GM21737 (cell line): Measurements from ENCODE around the gene CNTNAP5.

Experiments
- ATAC-seq: cut with Tn5 transposase; IDR thresholded peaks from one replicate; pipeline ENCODE4 v1.9.1; 2021; ENCODE audit warnings: mild to moderate bottlenecking, moderate library complexity; ENCODE audit not compliant: unreplicated experiment

CNTNAP5 gene

DNA sequence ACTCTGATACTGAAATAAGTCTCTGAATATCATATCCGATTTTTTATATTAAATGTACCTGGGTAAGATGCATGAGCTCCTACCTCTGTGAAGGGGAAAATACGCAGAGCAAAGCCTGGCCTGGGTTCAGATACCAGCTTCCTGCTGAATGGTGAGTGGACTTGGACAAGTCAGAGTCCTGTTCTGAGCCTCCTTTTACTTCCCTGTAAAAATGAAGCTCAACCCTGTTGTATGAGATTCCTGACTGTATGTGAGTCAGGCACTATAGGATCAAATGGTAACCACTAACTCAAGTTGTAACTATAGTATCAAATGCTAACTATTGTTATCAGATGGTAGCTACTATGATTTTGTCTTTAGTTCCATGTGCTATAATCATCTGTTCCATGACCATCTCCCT, 561.7 kb downstream of the CNTNAP5 start:
- no peak for ATAC-seq

DNA sequence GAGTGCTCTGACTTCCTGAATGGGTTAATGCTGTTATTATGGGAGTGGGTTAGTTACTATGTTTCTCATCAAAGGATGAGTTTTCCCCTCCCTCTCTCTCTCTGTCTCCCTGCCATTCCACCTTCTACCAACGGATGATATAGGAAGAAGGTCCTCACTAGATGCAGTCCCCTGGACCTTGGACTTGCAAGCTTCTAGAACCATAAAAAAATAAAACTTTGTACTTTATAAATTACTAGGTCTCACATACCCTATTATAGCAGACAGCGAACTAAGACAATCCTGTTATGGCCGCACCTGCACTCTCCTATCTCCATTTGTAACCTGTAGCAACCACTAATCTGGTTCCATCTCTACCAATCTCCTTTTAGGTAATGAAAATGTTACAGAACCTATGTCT, 564.9 kb downstream of the CNTNAP5 start:
- ATAC-seq, result no peak

DNA sequence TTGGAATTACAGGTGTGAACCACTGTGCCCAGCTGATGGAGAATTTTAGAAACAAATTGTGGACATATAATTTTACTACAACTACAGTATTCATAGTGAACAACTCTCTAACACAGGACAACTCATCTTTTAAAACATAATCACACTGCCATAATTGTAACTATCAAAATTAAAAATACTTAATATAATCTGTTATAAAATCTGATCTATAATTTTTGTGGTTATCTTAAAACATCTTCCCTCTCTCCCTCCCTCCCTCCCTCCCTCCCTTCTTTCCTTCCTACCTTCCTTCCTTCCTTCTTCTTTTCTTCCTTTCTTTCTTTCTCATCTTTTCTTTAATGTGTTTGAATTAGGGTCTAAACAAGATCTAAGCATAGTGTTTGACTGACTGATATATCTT, 577.7 kb downstream of the CNTNAP5 start:
- ATAC-seq, result no peak

DNA sequence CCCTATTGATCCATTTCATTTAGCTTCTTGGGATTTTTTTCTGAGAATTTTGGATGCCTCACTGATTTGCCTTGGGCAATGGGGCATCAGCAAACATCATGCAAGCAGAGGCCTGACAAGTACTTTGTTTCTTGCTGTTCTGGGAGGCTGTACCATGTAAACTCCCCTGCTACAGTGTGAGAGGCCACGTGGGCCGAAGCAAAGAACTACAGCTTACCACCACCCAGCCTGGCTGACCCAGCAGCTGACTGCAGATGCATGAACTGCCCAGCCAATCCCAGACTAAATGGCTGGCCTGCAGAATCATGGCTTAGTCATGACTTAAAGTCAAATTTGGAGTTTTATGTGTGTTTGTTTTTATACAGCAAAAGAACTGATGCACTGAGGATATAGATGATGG, 579.9 kb downstream of the CNTNAP5 start:
- ATAC-seq, result no peak

DNA sequence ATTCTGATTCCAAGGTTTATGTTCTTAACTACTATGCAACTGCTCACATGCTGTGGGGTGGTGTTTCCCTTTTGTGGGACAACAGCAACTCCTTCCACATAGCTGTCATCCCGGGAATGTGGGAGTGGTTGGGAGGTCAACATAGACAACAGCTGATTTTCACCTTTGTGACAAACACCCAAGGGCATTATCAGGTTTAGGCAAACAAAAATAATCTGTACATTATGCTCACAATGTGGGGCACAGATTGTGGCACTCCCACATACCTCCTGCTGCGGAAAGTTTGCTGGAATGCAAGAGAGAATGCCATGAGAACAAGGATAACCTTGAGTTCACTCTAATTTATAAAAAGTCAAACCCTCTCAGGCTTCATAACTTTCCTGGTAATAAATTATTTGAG, 582.6 kb downstream of the CNTNAP5 start:
- ATAC-seq, result no peak

DNA sequence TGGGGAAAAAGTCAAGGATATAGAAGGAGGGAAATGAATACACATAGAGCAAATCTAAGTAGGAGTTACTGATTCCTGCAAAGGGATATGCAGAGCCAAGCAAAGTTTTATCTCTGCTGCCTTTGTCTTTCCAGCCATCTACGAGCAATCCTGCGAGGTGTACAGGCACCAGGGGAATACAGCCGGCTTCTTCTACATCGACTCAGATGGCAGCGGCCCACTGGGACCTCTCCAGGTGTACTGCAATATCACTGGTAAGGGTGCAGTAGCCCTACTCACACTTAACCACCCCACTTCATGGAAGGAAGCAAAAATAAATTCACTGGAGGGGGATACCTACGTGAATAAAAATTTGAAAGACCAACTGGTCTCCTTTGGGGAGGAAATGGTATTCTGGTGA, 584.6 kb downstream of the CNTNAP5 start:
- no peak for ATAC-seq

DNA sequence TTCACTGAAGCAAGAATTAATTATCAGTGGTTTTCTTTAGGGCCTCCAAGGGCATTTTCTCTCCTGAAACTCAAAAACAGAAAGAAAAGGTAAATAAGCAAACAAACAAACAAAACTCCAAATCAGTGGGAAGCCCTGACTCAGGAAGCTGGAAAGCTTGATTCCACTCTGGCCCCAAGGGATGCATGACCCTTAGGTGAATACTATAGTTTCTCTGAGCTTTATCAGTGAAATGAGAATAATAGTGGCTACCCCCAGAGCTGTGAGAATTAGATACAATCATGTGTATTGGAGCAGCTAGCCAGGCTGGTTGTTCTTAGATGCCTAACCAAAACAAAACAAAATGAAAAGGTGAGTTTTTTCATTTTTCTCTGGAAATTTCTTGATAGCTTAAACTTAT, 585.1 kb downstream of the CNTNAP5 start:
- no peak for ATAC-seq

DNA sequence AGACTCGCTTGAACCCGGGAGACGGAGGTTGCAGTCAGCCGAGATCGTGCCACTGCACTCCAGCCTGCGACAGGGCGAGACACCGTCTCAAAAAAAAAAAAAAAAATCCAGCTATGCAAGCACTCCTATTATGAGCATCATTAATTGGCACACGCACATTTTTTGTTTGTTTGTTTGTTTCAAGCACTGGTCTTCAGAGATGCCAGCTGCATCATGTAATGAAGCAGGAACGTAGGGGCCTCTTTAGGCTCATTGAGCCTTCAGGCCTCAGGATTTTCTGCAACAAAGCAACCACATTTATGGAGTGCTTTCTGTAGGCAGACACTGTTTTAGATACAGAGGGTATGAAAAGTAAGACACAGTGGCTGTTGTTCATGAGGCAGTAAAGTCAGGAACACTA, 585.8 kb downstream of the CNTNAP5 start:
- no peak for ATAC-seq

DNA sequence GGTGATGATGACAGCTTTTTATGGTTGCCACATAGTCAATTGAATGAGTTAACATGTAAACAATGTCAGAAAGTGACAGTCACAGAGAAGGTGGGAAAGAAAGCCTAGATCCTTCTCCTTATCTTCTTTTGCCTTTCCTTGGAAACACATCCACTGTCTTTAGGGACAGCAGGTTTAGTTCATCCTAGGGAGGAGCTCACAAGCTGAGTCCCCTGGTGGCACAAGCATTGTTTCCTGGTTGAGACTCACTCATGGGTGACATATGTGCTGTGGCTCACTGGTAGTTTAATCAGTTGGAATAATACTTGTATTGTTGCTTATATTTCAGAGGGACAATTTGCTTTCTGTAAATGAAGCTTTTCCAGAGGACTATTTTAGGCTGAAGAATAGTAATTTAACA, 598.5 kb downstream of the CNTNAP5 start:
- no peak for ATAC-seq

DNA sequence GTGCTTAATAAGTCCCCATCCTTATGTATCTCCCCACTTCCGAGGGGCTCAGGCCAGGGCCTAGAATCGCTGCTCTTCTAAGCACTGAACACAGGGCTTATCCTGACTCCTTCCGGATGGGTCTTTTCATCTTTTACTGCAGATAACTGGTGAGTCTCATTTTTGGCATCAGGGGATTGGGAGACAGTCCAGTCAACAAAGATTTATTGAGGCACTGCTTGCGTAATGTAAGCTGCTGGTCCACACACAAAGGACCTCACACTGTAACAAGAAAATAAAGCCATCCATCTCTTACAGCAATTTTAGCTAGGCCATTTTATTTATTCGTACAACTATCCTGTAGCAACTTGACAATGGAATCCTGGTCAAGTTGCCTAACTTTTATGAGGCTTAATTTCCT, 600.5 kb downstream of the CNTNAP5 start:
- ATAC-seq, result no peak

DNA sequence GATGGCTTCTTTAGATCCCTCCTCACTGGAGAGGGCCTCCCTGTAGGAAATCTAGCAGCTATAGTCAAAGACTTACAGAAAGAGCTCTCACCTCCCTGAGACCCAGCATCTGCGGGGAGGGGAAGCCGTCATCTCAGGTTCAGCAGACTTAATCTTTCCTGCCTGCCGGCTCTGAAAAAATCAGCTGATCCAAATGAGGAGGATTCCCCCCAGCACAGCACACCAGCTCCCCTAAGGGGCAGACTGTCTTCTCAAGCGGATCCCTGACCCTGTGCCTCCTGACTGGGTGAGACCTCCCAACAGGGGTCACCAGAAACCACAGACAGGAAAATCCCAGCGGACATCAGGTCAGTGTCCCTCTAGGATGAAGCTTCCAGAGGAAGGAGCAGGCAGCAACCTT, 601.9 kb downstream of the CNTNAP5 start:
- ATAC-seq, result no peak

DNA sequence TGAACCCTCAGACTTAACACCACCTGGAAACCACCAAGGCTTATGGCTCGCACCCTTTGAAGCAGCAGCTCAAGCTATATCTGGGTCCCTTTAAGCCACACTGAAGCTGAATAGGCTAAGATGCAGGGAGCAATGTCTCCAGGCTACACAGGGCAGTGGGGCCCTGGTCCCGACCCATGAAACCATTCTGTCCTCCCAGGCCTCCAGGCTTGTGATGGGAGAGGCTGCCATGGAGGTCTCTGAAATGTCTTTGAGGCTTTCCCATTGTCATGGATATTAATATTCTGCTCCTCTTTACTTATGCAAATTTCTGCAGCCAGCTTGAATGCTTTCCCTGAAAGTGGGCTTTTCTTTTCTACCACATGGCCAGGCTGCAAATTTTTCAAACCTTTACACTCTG, 608.7 kb downstream of the CNTNAP5 start:
- no peak for ATAC-seq

DNA sequence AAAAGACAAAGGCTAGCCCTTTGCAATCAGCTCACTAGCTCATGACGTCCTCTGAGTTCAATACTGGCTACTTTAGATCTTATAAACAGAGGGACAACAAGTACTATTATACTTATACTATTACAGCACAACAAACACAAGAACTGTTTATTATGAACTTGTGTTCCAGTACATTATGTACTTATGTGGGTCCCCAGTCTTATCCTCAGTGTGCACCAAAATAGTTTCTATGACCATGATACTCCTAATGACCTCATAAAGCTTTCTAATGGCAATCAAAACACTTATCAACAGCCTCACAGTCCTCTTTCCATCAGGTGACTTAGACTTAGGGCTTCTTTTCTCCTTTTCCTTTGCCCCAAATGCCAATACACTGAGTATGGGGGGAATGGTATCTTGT, 614.4 kb downstream of the CNTNAP5 start:
- no peak for ATAC-seq

DNA sequence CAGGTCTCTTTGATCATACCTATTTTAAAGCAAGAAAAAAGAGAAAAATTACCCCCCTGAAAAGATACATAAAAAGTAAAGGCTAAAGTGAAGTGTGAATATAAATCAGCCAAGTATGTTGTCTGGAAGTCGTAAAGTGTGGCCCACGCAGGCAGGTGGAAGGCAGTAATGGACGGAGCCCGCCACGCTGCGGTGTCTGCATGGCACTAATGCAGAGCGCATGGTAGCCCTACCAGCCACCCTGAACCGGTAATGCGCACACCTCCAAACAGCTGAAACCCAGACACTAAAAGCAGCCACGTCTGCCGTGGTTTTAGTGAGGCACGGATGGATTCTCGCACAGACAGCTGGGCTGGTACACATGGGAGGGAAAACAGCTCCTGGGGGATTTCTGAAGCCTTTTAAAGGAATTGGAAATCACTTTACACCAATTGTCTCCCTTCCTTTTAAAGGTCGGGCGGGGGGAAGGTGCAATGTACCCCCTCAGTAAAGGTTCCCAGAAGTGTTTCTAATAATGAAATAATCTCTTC, 615.2 kb downstream of the CNTNAP5 start:
- ATAC-seq, result no peak

DNA sequence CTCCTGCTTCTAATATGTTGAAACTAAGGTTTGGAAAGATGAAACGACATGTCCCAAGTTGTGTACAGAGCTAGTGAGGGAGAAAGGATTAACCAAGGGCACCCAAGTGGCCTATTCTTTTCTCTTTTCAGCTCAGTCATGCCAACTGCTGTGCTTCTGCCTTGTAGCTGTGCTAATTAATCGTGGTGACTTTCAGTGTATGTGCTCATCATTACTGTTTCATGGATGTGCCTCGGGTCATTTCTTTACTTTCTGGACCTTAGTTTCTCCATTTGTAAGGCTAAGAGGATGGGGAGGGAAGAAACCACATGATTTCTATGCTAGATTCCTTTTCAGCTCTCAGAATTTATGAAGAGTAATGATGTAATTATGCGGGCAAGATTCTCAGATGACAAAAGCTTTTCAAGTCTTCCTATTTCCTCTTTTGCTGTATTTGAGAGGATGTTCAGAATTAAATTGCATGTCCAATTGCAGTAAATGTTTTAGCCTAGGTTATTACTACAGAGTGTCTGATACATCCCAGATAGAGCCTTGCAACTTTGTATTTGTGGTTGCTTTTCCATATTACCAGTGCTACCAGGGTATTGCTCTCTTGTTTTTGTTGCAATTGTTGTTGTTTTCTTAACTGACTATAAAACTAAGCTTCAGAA, 621.2 kb downstream of the CNTNAP5 start:
- ATAC-seq, result no peak

DNA sequence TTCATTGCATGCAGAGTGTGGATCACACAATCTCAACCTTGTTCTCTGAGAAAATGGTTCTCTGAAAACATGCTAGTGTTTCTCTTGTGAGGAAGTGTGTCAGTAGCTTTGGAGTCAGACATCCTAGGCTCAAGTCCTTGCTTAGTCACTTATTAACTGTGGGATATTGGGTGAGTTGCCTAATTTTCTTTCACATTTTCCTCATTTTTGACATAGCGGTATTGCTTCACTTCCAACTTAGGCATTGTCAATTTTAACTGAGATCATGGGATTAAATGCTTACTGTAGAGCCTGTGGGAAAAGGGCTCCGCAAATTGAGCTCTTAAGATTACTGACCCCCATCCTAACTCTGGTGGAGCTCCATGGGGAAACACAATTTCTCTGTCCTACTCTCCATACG, 622.2 kb downstream of the CNTNAP5 start:
- no peak for ATAC-seq

DNA sequence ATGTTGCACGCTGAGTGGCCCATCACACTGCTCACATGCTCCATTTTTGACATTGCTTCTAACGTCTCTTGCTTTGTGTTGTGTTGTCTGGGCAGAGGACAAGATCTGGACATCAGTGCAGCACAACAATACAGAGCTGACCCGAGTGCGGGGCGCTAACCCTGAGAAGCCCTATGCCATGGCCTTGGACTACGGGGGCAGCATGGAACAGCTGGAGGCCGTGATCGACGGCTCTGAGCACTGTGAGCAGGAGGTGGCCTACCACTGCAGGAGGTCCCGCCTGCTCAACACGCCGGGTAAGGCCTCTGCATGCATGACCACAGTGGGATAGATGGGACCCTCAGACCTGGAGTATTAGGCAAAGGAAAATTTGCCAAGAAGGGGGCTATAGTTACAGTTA, 622.6 kb downstream of the CNTNAP5 start:
- no peak for ATAC-seq

DNA sequence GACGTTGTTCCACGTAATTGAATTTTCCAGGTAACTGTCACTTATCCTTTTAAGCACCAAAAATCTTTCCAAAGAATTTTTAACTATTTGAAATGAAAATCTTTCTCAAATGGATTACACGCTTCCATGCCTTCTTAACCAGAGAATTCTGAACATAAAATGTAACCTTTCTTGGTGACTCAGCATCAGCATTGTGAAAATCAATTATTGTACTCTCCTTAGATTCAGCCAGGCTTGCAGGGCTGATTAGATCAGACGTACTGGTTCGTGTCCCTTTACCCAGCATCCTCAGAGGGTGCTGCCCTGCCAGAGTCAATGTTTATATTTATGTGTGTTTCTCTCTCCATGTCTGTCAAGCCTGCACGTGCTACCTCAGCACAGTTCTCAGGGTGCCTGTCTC, 623.9 kb downstream of the CNTNAP5 start:
- no peak for ATAC-seq

DNA sequence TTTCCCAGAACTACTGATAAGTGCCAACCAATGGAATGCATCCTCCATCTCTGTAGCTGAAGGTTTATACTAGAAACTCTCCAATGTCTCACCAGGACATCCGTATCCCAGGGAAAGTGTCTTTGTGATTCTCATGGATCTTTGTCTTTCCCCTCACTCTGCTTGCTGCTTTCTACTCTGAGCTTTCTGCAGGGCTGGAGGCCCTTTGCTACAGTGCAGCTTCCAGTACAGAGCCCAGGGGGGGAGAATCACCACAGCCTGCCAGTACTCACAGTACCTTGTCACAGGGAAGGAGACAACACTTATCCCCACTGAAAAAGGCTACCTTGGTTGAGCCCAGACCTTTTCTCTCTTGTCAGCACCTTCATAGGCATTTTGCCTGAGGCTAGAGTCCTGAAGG, 627.0 kb downstream of the CNTNAP5 start:
- ATAC-seq, result no peak

DNA sequence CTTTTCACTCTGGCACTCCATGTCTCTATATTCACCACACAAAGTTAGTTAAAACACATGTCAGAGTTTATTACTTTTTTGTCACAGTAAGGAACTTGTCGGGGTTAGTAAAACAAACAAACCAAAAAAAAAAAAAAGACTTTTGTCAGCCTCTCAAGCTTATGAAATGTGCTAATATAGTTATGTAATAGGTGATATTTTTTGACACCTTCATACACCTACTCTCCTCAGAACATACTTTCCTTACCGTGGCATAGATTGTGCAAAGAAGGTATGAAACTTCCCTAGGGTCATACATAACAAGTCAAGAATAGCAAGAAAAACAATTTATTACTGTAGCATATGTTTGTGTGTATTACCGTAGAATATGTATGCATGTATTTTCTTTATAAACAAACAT, 633.3 kb downstream of the CNTNAP5 start:
- no peak for ATAC-seq

DNA sequence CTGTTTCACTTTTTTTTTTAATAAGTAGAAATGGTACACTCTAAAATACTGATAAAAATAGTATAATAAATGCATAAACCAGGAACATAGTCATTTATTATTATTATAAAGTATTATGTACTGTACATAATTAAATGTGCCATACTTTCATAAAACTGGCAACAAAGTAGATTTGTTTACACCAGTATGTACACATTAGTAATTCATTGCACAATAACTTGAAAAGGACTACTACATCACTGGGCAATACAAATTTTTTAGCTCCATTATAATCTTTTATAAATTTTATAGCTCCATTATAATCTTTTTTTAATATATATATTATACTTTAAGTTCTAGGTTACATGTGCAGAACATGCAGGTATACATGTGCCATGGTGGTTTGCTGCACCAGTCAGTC, 636.5 kb downstream of the CNTNAP5 start:
- no peak for ATAC-seq

DNA sequence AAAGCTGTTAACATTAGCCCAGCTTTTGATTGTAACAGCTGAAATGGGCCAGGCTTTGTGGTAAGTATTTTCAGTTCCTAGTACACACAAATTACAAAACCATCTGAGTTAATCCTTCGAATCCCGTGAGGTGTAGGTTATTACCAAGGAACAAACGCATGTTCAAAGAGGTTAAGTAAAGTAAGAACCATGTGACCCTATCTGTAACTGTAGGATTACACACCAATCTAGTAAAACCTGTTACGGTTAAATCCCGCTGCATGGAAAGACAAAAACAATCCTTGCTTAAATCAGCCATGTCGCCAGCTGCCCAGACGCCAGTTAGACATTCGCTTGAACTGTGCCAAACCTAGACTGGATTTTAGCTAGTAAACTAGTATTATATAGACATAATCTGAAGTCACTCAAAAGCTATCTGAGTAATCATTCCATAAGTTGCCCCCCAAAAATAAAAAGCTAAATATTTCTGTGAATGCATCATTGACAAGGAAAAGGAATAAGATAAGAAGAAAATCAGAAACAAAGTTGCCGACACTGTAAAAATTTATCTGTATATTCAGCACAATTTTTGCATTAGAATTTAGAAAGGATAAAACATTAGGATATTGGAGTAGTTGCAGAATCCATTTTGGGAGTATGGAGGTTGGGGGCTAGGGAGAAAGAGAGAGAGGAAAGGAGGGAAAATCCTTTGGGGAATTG, 638.0 kb downstream of the CNTNAP5 start:
- ATAC-seq, result no peak

DNA sequence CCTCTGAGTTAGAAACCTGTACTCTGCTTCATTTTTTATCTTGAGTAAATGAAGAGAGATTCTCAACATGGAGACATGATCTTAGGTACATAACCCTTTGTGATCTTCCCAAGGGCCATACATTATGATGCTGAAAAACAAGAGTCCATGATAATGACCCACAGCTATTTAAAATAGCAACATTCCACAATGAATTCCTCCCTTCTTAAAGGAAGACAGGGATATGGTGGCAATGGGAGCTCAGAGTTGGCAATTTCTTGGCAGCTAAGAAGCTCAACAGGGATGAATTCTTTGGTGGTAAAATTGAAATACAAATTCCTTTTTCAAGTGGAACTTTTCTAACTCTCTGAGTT, 638.5 kb downstream of the CNTNAP5 start:
- no peak for ATAC-seq
